HL-60/S4 (cell line): Measurements from ENCODE around the gene ILKAP.

ENCODE experiments used
- in situ Hi-C: fragments of 300-500 bp; cut with MboI; formaldehyde crosslinking; loops from 2 replicates; pipeline ENCODE4 v1.14.3; 2022; ENCODE audit warnings: low sequenced_read_pairs

The ILKAP gene

DNA sequence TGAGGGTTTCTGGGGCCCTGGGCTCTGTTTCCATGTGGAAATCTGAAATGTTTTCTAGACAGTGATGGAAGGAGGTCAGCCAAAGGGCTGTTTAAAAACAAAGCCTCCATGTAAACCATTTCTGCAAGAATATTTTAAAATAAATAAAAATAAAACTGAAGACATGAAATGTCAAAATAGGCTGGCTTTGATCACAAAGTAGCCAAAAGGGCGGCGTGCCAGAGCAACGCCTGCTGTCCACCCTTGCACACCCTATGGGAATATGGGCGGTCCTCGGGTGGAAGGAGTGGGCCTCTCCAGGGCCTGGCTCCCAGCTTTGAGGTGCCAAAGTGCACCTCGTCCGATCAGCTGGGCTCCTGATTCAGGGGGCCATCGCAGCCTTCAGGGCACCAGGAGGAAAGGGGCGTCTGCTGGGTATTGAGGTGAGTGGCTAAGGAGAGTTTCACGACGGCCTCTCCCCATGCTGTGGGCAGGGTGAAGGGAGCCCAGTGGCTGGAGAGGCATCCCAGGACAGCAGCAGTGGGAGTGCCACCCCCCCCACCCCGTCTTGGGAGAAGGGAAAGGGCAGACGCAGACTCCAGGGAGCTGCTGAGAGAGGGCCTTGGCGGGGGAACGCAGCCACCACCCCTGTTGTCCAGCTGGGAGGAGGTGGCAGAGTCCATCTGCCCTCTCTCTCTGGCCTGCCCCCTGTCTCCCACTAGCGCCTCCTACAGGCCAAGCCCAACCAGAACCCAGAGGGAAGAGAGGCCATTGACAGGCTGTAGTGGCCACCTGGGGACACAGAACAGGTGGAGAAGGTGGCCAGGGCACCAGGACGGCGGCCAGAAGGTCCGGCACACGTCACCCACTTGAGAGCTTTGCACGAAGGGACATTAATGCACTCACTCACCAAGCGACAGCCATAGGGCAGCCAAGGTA lies 50.5 kb downstream of the ILKAP start:
- in situ Hi-C loops = no loop called here

DNA sequence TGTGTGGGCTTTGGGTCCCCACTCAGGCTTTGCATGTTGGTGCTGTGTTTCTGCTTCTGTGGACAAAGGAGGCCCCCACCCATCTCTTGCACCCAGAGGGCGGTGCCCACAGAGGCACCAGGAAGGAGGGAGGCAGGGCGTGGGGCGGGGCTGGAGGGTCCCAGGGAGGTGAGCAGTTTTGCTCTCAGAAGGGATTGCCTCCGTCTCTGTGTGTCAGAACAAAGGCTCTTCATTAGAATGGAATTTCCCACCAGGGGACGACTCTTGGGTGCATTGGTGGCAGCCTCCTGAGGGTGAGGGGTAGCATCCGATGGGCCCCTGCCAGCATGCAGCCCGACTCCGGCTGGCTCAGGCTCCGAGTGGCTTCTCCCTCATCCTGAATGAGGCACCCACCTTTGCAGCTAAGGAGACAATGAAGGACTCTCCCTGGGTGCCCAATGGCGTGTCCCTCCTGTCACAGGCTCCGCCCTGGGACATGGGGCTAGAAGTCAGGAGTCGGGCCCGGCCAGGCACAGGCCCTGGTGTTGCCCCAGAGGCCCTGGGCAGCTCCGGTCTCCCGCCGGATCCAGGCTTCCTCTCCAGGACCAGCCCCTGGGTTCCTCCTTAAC lies 51.8 kb downstream of the ILKAP start:
- in situ Hi-C loops = no loop called here

DNA sequence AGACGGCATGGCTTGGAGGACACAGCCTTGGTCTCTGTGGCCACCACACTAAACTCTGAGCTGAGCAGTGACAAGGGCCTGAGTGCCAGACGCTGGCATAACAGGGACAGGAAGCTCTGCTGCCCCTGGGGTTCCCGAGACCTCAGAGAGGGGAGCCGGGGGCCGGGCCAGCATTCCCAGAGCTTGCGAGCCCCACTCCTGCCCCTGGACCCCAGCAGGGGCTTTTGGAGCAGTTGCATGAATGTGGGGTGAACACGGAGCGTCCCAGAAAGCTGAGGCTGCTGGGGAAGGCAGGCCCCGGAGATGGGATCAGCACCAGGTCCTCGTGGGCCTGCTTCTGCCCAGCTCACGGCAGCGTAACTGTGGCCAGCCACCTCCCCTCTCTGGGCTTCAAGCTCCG lies 52.3 kb downstream of the ILKAP start:
- in situ Hi-C loops = no loop called here

DNA sequence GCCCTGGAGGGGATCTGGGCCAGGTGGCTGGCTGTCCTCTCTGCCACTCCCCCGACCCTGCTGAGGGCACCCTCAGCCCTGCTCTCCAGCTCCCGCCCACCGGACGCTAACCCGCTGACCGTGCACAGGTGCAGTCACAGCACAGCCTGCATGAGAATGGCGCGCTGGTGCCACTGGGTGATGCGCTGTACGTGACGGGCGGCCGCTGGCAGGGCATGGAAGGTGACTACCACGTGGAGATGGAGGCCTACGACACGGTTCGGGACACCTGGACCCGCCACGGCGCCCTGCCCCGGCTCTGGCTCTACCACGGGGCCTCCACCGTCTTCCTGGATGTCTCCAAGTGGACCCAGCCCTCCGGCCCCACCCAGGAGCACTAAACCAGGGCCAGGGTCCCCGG lies 52.8 kb downstream of the ILKAP start:
- in situ Hi-C loops = no loop called here

DNA sequence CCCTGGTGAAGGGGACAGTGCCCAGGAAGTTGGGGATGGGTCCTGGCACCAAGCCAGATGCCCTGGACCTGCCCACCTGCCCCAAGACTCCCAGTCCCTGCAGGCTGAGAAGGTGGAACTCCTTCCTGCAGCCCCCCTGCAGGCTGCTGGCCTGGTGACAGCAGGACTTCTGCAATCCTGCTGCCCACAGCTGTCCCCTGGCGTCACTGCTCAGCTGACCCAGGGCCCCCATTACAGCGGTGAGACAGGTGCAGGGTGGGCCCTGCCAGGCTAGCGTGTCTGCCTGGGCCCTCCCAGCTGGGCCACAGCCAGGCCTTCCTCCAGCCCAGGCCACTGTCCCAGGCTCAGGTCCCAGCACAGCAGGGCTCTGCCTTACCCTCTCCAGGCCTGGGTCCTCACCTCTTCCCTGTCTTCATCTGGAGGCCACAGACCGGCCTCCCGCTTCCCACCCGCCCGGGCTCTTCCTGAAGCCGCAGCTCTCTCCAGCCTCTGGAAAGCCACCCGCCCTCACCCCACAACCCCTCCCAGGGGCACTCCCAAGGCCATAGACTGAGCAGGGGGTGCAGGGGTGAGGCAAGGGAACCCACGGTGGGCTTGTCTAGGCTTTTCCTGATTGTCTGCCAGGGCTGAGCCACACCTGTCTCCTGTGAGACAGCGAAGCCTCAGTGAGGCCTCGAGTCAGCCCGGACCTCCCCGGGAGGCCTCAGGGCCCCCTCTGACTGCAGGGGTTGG lies 53.5 kb downstream of the ILKAP start:
- in situ Hi-C loops = no loop called here

DNA sequence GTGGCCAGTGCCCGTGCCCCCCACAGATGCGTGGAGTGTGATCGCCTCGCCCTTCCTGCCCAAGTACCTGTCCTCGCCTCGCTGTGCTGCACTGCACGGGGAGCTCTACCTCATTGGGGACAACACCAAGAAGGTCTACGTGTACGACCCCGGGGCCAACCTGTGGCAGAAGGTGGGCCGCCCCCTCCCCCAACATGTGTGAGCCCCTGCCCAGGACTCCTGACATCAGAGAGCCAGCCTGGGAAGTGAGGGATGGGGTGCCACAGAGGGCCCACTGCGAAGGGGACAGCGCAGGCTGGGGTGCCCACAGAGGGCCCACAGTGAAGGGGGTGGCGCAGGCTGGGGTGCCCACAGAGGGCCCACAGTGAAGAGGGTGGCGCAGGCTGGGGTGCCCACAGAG lies 54.5 kb downstream of the ILKAP start:
- in situ Hi-C loops = no loop called here

DNA sequence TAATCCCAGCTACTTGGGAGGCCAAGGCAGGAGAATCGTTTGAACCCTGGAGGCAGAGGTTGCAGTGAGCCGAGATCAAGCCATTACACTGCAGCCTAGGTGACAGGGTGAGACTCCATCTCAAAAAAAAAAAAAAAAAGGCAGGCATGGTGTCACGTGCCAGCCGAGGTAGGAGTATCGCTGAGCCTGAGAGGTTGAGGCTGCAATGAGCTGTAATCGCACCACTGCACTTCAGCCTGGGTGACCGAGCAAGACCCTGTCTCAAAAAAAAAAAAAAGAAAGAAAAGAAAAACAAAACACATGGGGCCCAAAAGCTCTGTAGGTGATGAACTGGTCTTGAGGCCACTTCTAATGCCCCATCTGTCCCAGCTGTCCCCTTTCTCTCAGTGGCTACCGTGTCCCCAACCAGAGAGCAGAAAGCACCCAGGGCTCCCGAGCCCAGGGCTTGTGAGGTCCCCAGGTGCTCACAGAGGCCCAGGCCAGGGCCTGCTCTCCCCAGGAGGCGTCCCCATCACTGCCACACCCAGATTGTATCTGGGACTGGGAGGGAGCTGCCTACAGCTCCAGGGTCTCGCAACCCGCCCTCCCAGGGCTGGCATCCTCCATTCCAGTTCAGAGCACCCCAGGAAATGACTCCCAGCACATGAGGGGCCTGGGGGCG lies 56.5 kb downstream of the ILKAP start:
- in situ Hi-C loops = no loop called here

DNA sequence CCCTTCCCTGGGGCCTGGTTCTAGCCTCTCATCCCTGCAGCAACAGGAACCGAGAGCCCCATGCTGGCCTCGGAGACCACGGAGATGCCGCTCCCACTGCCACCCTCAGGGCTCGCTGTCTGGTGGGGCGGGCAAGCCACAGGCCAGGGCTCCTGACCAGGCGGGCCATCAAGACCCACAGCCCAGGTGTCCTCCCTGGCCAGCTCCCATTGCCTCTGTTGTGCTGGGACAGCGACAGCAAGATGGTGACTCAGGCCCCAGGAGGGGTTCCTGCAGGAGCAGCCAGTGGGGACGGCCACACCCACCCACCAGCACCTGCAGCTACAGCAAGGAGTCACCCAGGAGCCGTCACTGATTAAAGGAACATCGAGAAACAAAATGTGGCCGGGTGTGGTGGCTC lies 57.6 kb downstream of the ILKAP start:
- in situ Hi-C loops = no loop called here

DNA sequence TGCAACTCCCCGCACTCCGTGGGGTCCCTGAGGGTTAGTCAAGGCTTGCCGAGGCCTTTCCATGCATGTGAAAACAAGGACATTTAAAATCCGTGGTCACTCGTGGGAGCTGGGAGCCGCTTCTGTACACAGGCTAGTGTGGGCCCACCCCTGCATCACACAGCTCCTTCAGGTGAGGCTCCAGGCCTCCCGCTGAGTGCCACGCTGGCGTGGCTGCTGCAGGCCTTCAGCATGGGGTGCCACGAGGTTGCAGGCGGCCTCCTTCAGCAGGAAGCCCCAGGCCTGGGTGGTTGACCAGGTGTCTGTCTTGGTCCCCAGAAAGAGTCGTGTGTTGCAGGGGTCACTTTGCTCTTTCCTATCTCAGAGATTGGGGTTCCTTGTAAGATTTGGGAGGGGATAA lies 58.4 kb downstream of the ILKAP start:
- in situ Hi-C loops = no loop called here

DNA sequence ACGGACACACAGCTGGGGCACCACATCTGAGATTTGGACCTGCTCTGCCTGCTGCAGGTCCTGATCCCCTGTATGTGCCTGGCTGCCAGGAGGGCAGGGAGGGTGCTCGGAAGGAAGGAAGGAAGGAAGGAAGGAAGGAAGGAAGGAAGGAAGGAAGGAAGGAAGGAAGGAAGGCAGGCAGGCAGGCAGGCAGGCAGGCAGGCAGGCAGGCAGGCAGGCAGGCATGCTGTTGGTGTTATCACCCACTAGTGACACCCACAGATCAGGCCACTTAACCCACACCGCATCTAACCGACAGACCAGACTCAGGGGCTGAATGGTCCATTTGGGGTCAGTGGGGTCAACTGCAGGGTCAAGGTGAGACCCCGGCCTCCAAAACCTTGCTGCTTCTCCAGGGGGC lies 59.2 kb downstream of the ILKAP start:
- in situ Hi-C loops = no loop called here

DNA sequence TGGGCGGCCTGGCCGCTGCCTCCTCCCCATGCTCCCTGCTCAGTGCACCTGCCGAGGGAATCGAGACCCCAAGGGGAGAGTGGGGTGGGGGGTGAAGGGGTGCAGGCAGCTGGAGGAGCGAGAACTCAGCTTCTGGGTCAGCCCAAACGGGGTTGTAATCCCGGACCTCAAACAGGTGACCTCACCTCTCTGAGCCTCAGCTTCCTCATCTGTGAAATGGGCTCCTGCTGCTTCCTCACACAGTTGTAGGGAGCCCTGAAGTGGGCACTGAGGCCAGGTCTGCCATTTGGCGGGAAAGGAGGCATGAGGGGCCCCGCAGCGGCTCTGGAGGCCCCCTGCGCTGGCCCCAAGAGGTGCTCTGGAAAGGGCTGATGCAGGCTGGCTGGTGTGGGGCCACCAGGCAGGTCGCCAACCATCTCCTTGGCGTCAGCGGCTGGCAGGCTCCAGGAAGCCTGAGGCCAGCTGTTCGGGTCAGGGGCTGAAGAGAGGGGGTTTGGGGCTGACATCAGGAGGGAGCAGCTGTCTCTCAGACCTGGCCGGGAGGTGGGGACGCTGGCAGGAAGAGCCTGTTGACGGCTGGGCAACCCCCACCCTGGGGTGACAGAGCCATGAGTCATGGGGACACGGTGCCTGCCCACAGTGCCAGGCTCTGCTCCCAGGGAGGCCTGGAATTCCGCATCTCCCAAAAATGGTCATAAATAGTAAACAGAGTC lies 60.1 kb downstream of the ILKAP start:
- in situ Hi-C loops = no loop called here

DNA sequence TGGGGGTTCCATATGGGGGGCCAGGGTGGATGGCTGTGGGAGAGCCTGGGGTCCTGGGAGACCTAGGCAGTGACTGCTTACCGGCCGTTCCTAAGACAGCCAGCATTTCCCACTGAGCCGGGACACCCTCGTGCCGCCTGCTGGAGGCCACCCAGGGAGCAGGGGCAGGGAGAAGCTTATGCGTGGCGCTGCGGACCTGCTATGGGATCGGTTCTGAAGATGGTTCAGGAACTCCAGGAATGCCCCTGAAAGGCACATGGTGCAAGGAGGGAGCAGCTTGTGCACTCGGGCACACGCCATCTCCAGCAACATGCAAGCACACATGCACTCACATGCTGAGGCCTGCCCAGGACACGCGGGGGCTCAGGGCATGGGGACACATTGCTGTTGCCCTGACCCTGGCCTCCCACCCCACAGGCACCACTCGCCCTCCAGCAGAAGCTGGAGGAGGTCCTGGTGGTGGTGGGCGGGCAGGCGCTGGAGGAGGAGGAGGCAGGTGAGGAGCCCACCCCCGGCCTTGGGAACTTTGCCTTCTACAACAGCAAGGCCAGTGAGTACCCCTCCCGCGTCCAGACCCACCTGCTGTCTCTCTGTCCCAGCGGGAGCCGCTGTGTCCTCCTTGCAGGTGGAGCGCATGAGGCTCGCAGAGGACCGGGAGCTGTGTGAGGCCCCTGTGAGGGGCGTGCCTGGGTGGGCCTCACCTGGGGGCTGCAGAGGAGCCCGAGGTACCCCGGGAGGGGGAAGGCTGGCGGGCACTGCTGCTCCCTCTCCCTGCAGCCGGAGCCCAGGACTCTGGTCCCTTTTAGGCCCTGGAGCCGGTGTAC lies 60.9 kb downstream of the ILKAP start:
- in situ Hi-C loops = no loop called here

DNA sequence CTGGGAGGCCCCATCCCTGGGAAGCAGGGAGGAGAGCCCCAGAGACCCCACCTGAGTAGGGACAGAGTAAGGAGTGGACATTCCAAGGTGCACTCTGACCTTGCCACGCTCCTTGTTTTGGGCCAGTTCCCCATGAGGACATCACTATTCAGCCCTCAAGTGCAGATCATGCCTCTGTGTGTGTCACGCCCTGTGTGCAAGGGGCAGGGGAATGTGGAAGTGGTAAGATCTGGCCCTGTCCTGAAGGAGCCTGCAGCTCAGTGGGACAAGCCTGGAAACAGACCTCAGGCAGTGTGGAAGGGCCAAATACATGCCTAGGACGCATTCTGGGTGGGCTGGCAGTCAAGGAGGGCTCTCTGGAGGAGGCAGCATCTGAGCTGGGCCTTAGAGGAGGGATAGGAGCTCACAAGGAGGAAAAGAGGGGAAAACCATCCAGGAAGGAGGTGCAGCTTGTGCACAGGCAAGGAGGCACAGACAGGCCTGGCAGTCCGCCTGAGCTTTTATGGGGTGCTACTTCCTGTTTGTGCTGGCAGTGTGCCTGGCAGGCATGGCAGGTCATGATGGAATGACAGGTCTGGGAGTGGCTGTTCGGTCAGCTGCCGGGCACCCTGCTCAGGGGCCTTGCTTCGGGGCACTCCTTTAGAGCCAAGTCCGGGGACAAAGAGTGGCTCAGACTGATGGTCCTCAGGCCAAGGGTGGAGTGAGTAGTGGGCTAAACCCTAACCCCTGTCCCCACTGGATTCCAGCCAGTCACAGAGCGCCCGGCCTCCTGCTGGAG lies 61.8 kb downstream of the ILKAP start:
- in situ Hi-C loops = no loop called here

DNA sequence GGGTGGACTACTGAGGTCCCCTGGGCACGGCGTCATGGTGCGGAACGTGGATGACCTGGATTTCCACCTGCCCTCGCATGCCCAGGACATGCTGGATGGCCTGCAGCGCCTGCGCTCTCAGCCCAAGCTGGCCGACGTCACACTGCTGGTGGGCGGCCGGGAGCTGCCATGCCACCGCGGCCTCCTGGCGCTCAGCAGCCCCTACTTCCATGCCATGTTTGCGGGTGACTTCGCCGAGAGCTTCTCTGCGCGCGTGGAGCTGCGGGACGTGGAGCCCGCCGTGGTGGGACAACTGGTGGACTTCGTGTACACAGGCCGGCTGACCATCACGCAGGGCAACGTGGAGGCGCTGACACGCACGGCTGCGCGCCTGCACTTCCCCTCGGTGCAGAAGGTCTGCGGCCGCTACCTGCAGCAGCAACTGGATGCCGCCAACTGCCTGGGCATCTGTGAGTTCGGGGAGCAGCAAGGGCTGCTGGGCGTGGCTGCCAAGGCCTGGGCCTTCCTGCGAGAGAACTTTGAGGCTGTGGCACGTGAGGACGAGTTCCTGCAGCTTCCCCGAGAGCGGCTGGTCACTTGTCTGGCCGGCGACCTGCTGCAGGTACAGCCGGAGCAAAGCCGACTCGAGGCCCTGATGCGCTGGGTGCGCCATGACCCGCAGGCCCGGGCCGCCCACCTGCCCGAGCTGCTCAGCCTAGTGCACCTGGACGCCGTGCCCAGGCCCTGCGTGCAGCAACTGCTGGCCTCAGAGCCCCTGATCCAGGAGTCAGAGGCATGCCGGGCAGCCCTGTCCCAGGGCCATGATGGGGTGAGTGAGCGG lies 62.6 kb downstream of the ILKAP start:
- in situ Hi-C loops = no loop called here

DNA sequence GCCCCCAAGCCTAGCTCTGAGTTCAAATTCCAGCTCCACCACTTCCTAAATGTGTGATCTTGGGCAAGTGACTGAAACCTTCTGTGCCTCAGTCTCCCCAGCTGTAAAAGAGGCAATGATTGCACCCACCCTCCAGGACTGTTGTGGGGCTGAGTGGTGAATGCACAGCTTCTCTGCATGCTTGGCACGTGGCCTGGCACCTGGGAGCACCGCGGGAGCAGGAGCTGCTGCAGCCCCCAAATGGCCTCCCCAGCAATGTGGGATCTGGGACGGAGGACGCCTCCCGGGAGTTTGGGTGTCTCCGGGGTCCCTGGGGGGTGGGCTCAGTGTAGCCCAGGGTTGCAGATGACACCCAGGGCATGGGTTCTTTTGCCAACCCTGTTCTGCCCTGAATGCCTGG lies 63.5 kb downstream of the ILKAP start:
- in situ Hi-C loops = no loop called here

DNA sequence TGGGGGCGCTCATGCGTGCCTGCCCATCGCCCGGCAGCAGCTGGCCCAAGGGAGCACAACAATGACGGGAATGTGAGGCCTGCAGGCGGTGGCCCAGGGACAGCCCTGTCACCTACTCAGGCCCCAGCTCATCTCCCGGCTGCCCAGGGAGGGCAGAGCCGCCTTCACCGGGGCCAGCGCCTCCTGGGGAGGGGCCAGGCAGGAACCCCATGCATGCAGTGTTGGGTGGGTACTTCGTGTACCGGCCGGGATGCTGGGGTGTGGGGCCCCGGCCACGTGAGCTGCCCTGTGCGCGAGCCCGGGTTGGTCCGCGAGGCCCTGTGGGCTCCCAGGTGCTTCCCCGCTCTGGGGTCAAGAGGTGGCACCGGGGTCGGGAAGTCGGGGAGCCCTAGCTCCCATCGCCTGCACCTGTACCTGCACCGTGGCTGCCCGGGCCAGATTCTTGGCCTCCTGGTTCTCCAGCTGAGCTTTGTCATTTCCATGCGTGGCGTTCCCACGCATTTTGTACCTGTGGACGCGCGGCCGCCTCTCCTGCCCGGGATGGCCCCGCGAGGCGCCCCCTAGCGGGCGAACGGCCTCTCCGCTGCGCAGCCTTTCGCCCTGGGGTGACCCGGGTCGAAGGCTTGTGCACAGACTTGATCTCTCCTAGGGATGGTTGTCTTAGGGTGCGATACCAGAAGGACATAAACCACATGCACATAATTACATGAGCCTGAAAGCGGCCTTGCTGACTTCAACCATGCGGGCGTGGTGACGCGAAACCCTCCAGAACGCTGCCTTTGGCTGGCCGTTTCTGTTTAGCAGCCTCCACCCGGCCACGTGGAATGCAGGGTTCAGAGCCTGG lies 64.1 kb downstream of the ILKAP start:
- in situ Hi-C loops = no loop called here
